Upper lobe of right lung (tissue), 1 donor: Measurements from ENCODE around the gene DUSP6. TPM values are rescaled to one million over a fixed set of nuclear protein-coding genes. Genes with fewer than 3 reads are reported as not detected.

Source experiments
- ATAC-seq: fragments of 200-7000 bp; cut with Tn5 transposase; one replicate; pipeline ENCODE4 v1.9.1; 2020; ENCODE audit warnings: mild to moderate bottlenecking, moderate library complexity
- DNase-seq: peaks from one replicate; pipeline ENCODE4 v3.0.0-alpha.2; 2020
- H3K27ac ChIP-seq: fragments of 200-600 bp; one replicate; pipeline ENCODE4 v1.8.0; 2022
- H3K27me3 ChIP-seq: fragments of 200-600 bp; one replicate; pipeline ENCODE4 v1.8.0; 2022; ENCODE audit warnings: mild to moderate bottlenecking
- H3K36me3 ChIP-seq: fragments of 200-600 bp; one replicate; pipeline ENCODE4 v1.8.0; 2022
- H3K4me1 ChIP-seq: fragments of 200-600 bp; one replicate; pipeline ENCODE4 v1.8.0; 2022
- H3K4me3 ChIP-seq: fragments of 200-600 bp; one replicate; pipeline ENCODE4 v1.8.0; 2022; ENCODE audit warnings: mild to moderate bottlenecking
- H3K9me3 ChIP-seq: fragments of 200-600 bp; one replicate; pipeline ENCODE4 v1.8.0; 2022
- CTCF ChIP-seq: fragments of 200-600 bp; IDR thresholded peaks from one replicate; pipeline ENCODE4 v1.8.0; 2022; ENCODE audit warnings: antibody characterized with exemption
- intact Hi-C: fragments of 100-400 bp; cut with DNase I; formaldehyde crosslinking; loops from one replicate; pipeline ENCODE4 v1.11.0; 2022
- total RNA-seq: library from RNA; stranded (reverse); fragmentation: NEBNext Ultra II Directional; extraction: Animal tissue kit (Norgen Biotek cat#: 25700); gene quantifications from one replicate; pipeline ENCODE4 v1.2.1, GENCODE V29; 2021
- donor health status: DM: no; HTN: yes; CAD: no; lungs with severe emphysema.

DUSP6 gene
- total RNA-seq, 1 donor from 2014 or later: 110 TPM

GRCh38 chr12:89379148-89379838 is 27.0 kb upstream of the DUSP6 start:
- DNase-seq: no peak
- H3K4me1 ChIP-seq: peaks cover 31% of the 10 kb centered on the region
- no peak for ATAC-seq
- H3K9me3 ChIP-seq: no peaks in the 10 kb centered on the region
- H3K4me3 ChIP-seq: no peak overlapping the region
- H3K27me3 ChIP-seq: no peaks in the 10 kb centered on the region
- no peak overlapping the region for H3K27ac ChIP-seq
- TF ChIP-seq CTCF: no peak
- intact Hi-C loops: no loop called here
- no peaks in the 10 kb centered on the region for H3K36me3 ChIP-seq

GRCh38 chr12:89376844-89377243 is 24.5 kb upstream of the DUSP6 start:
- Histone ChIP-seq H3K4me3 (no peak overlapping the region), H3K27me3 (no peaks in the 10 kb centered on the region), H3K4me1 (peaks cover 31% of the 10 kb centered on the region), H3K9me3 (no peaks in the 10 kb centered on the region), H3K36me3 (no peaks in the 10 kb centered on the region), H3K27ac (no peak overlapping the region)
- ATAC-seq (no peak), DNase-seq (no peak)
- intact Hi-C loops: no loop called here
- no peak for TF ChIP-seq CTCF

- ATAC-seq (no peak), DNase-seq (no peak)
- H3K4me1 ChIP-seq: peaks cover 31% of the 10 kb centered on the region
- TF ChIP-seq CTCF: no peak
- H3K27ac ChIP-seq: peak overlapping the region; percentile 1
- no peaks in the 10 kb centered on the region for H3K9me3 ChIP-seq
- H3K27me3 ChIP-seq: no peaks in the 10 kb centered on the region
- no peaks in the 10 kb centered on the region for H3K36me3 ChIP-seq
- intact Hi-C loops: no loop called here
- H3K4me3 ChIP-seq: no peak overlapping the region
Measured at GRCh38 chr12:89376202-89376529, 23.9 kb upstream of the DUSP6 start.

- Histone ChIP-seq H3K9me3 (no peaks in the 10 kb centered on the region), H3K27ac (peak overlapping the region; percentile 34), H3K36me3 (no peaks in the 10 kb centered on the region), H3K27me3 (no peaks in the 10 kb centered on the region), H3K4me3 (no peak overlapping the region), H3K4me1 (peaks cover 31% of the 10 kb centered on the region)
- DNase-seq (no peak), ATAC-seq (peak; percentile 38)
- intact Hi-C loops: no loop called here
- no peak for TF ChIP-seq CTCF
Measured at GRCh38 chr12:89373763-89374572, 21.7 kb upstream of the DUSP6 start.

GRCh38 chr12:89372584-89373370 is 20.5 kb upstream of the DUSP6 start:
- H3K4me1 ChIP-seq: peaks cover 31% of the 10 kb centered on the region
- no peaks in the 10 kb centered on the region for H3K9me3 ChIP-seq
- DNase-seq: no peak
- intact Hi-C loops: no loop called here
- no peak for ATAC-seq
- H3K27me3 ChIP-seq: no peaks in the 10 kb centered on the region
- no peaks in the 10 kb centered on the region for H3K36me3 ChIP-seq
- H3K27ac ChIP-seq: peak overlapping the region; percentile 9
- TF ChIP-seq CTCF: no peak
- H3K4me3 ChIP-seq: no peak overlapping the region
